ENCODE measurements around the gene GMDS. TPM values are rescaled to one million over a fixed set of nuclear protein-coding genes. Genes with fewer than 3 reads are reported as not detected.
A peak's percentile ranks its signal among the peaks of the same experiment; 100 is the strongest.

The GMDS gene
- total and polyA plus RNA-seq, 11 donors: 4.5 to 10.7 (median 7.0) TPM

DNA sequence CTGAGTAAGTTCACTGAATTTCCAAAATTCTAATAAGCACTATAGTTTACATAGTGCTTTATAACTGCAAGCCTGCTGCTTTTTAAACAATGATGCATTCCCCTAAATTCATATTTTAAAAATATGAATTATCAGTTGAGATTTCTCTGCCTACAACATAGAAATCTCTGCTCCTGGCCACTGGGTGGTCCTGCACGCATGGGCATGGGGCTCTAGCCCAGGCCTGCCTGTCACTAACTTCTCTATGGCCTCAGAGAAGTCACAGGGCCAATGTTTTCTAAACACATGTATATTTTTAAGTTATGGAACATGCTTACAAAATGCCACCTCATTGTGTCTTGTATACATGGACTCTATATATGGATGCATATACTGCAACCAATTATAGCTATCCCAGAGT lies 424.7 kb downstream of the GMDS start:
- Histone ChIP-seq H3K9me3 (no peaks in the 10 kb centered on the region), H3K27ac (peak overlapping the region in 5 of 12 donors; percentile 6 to 56 (median 41)), H3K4me1 (peaks cover 0 to 32% (median 7%) of the 10 kb centered on the region in 12 donors), H3K36me3 (no peaks in the 10 kb centered on the region), H3K4me3 (no peak overlapping the region), H3K27me3 (no peaks in the 10 kb centered on the region)
- TF ChIP-seq POLR2A (IDR thresholded peaks at IDR 0.05) (no peak), CTCF (IDR thresholded peaks at IDR 0.05) (no peak)
- DNase-seq (no peak), ATAC-seq (no peak)
- 77 to 100% (median 90%) methylated on average over 1 of the region's 1 CpG for WGBS, 4 donors
- intact Hi-C loops (cut with DNase I): loop anchor here in 1 of 10 donors (10.0 kb wide), 1 partner anchor 206 kb away; no protein-coding TSS in a partner anchor

- Histone ChIP-seq H3K27ac (no peak overlapping the region), H3K4me1 (peaks cover 0 to 32% (median 7%) of the 10 kb centered on the region in 12 donors), H3K9me3 (no peaks in the 10 kb centered on the region), H3K4me3 (no peak overlapping the region), H3K36me3 (no peaks in the 10 kb centered on the region), H3K27me3 (no peaks in the 10 kb centered on the region)
- no peak for DNase-seq
- no peak for ATAC-seq
- TF ChIP-seq POLR2A (IDR thresholded peaks at IDR 0.05): no peak
- no peak for TF ChIP-seq CTCF (IDR thresholded peaks at IDR 0.05)
- 74 to 83% (median 77%) methylated on average over 1 of the region's 1 CpG for WGBS, 4 donors
- intact Hi-C loops (cut with DNase I): loop anchor here in 1 of 10 donors (10.0 kb wide), 1 partner anchor 205 kb away; no protein-coding TSS in a partner anchor
These were observed 425.2 kb downstream of the GMDS start for GRCh38 chr6:1820165-1820564.

- DNase-seq (no peak), ATAC-seq (no peak)
- H3K4me3 ChIP-seq: no peak overlapping the region
- H3K4me1 ChIP-seq: peaks cover 0 to 36% (median 7%) of the 10 kb centered on the region in 12 donors
- WGBS, 4 donors: 97 to 100% (median 98%) methylated on average over 3 of the region's 3 CpGs
- H3K36me3 ChIP-seq: no peaks in the 10 kb centered on the region
- H3K9me3 ChIP-seq: no peaks in the 10 kb centered on the region
- no peak overlapping the region for H3K27ac ChIP-seq
- no peak for TF ChIP-seq POLR2A (IDR thresholded peaks at IDR 0.05)
- TF ChIP-seq CTCF (IDR thresholded peaks at IDR 0.05): no peak
- intact Hi-C loops (cut with DNase I): no loop called here
- no peaks in the 10 kb centered on the region for H3K27me3 ChIP-seq
These were observed 426.4 kb downstream of the GMDS start for GRCh38 chr6:1819007-1819406.

GRCh38 chr6:1817033-1817761 lies 428.2 kb downstream of the GMDS start:
- intact Hi-C loops (cut with DNase I): no loop called here
- H3K4me3 ChIP-seq: no peak overlapping the region
- H3K4me1 ChIP-seq: peaks cover 0 to 34% (median 7%) of the 10 kb centered on the region in 12 donors
- DNase-seq (no peak), ATAC-seq (peak in 1 of 4 donors; percentile 34)
- H3K27me3 ChIP-seq: no peaks in the 10 kb centered on the region
- H3K9me3 ChIP-seq: no peaks in the 10 kb centered on the region
- 58 to 69% (median 62%) methylated on average over 4 of the region's 4 CpGs for WGBS, 4 donors
- no peak for TF ChIP-seq POLR2A (IDR thresholded peaks at IDR 0.05)
- peak overlapping the region in 1 of 12 donors; percentile 27 for H3K27ac ChIP-seq
- no peaks in the 10 kb centered on the region for H3K36me3 ChIP-seq

All from heart left ventricle (tissue), 16 donors.